Gastroesophageal sphincter (tissue), 4 donors: Measurements from ENCODE around the gene ACOXL. TPM values are rescaled to one million over a fixed set of nuclear protein-coding genes. Genes with fewer than 3 reads are reported as not detected.

Source experiments
- ATAC-seq: fragments of 150-250 bp; one replicate; pipeline ENCODE4 v1.9.1; 2016; ENCODE audit warnings: mild to moderate bottlenecking, moderate library complexity
- H3K27ac ChIP-seq, 4 donors: fragments of 200-600 bp; sonication (generic) in 3 of 4; 1 replicate in 3 of 4; 2 replicates in 1 of 4; pipeline ENCODE4 v1.5.1; 2016 to 2019
- H3K27me3 ChIP-seq: fragments of 200-600 bp; sonication (generic); one replicate; pipeline ENCODE4 v1.5.1; 2019
- H3K36me3 ChIP-seq, 2 donors: fragments of 200-600 bp; sonication (generic); one replicate each; pipeline ENCODE4 v1.5.1; 2019; ENCODE audit warnings: control low read depth in 1 of 2
- H3K4me1 ChIP-seq, 3 donors: fragments of 200-600 bp; sonication (generic); 1 replicate in 2 of 3; 2 replicates in 1 of 3; pipeline ENCODE4 v1.5.1; 2016 to 2019; ENCODE audit warnings: control low read depth in 2 of 3
- H3K4me3 ChIP-seq, 2 donors: fragments of 200-600 bp; sonication (generic); one replicate each; pipeline ENCODE4 v1.5.1; 2019; ENCODE audit warnings: mild to moderate bottlenecking in 1 of 2, moderate library complexity in 1 of 2
- H3K9me3 ChIP-seq, 3 donors: fragments of 200-600 bp; sonication (generic); one replicate each; pipeline ENCODE4 v1.5.1; 2017 to 2019; ENCODE audit warnings: control low read depth in 2 of 3
- EP300 ChIP-seq: sonication (generic); formaldehyde crosslinking; IDR thresholded peaks from one replicate; pipeline ENCODE4 v1.6.1; 2017; ENCODE audit warnings: antibody characterized with exemption, mild to moderate bottlenecking
- POLR2A ChIP-seq, 2 donors: fragments of 450-650 bp; IDR thresholded peaks; one replicate each; pipeline ENCODE4 v1.6.1; 2017; ENCODE audit warnings: antibody characterized with exemption in 2 of 2, mild to moderate bottlenecking in 2 of 2, moderate library complexity in 1 of 2
- POLR2AphosphoS5 ChIP-seq: sonication (generic); formaldehyde crosslinking; IDR thresholded peaks from one replicate; pipeline ENCODE4 v1.6.1; 2017; ENCODE audit warnings: antibody characterized with exemption
- WGBS, 2 donors: methylation state at CpG; one replicate each; pipeline ENCODE4 v1.1.5; 2018; ENCODE audit warnings: low coverage in 1 of 2; 5-methylcytosine and 5-hydroxymethylcytosine counted together
- total RNA-seq, 4 donors: library from RNA; depleted of rRNA; stranded (reverse); fragments of >200 nt; gene quantifications; one replicate each; pipeline ENCODE4 v1.1.0, GENCODE V29; 2016
- TF ChIP-seq, protein P1 (sequence below), 4 experiments: fragments of 200-600 bp in 2 of 4; fragments of 450-650 bp in 2 of 4; sonication (generic) in 1 of 4; IDR thresholded peaks; one replicate each; pipeline ENCODE4 v1.5.1; 2017 to 2019; ENCODE audit warnings: antibody characterized with exemption in 4 of 4, mild to moderate bottlenecking in 2 of 4, moderate library complexity in 2 of 4

Gene ACOXL
- total RNA-seq, 4 donors from 2014 or later, result not detected

DNA sequence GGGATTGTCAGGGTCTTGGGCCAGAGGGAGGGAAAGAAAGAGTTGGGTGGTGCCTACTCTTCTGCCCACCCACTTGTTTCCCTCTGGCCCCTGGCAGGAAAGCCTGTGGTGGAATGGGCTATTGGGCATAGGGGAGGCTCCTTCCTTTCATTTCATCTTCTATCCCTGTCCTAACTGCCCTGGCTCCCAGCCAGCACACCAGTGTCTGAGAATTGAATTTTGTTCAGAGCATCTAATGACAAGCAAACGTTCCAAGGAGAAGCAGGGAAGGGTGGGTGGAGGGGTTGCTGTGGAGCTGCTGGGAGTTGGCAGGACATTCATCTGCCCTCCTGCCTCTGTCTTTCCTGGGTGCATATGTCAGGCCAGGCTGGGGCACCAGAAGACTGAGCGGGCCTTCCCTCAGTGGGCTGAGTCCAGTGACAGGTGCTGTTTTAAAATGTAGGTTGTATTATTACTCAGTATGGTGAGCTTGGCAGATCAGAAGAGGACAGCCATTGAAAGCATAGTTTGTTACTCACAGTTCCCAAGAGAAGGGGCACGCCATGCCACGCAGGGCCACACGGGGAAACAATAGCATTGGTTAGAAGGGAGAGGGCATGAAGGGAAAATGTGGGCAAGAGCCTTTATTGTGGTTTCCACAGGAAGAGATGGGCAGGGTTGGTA lies 171.9 kb downstream of the ACOXL start:
- Histone ChIP-seq H3K27ac (no peak overlapping the region), H3K4me1 (no peaks in the 10 kb centered on the region), H3K27me3 (no peaks in the 10 kb centered on the region), H3K4me3 (no peak overlapping the region), H3K9me3 (no peaks in the 10 kb centered on the region), H3K36me3 (no peaks in the 10 kb centered on the region)
- TF ChIP-seq POLR2AphosphoS5, result no peak
- TF ChIP-seq EP300, result no peak
- TF ChIP-seq, protein P1, sequence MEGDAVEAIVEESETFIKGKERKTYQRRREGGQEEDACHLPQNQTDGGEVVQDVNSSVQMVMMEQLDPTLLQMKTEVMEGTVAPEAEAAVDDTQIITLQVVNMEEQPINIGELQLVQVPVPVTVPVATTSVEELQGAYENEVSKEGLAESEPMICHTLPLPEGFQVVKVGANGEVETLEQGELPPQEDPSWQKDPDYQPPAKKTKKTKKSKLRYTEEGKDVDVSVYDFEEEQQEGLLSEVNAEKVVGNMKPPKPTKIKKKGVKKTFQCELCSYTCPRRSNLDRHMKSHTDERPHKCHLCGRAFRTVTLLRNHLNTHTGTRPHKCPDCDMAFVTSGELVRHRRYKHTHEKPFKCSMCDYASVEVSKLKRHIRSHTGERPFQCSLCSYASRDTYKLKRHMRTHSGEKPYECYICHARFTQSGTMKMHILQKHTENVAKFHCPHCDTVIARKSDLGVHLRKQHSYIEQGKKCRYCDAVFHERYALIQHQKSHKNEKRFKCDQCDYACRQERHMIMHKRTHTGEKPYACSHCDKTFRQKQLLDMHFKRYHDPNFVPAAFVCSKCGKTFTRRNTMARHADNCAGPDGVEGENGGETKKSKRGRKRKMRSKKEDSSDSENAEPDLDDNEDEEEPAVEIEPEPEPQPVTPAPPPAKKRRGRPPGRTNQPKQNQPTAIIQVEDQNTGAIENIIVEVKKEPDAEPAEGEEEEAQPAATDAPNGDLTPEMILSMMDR (IDR thresholded peaks at IDR 0.05), result no peak
- TF ChIP-seq POLR2A (IDR thresholded peaks at IDR 0.05), result no peak
- ATAC-seq, result no peak
- WGBS, 2 donors, result 94 to 100% methylated on average over 3 to 4 of the region's 5 CpGs

DNA sequence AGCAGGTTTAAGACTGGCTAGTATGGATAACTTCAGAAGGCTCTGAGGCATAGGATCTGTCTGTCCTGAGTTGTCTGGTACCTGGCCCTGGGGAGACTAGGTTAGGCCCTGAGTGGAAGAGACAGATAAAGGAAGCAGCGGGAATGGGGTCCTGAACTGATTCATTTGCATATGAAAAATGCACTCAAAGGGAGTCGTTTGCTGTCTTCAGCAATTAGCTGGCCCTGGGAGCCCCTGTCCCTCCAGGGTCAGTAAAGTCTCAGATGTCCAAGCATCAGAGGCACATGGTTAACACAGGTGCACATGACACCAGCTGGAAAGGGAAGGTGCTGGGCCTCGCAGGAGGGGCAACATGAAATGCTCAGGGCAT lies 172.4 kb downstream of the ACOXL start:
- Histone ChIP-seq H3K4me1 (no peaks in the 10 kb centered on the region), H3K4me3 (no peak overlapping the region), H3K36me3 (no peaks in the 10 kb centered on the region), H3K27ac (no peak overlapping the region), H3K27me3 (no peaks in the 10 kb centered on the region), H3K9me3 (no peaks in the 10 kb centered on the region)
- 80% methylated on average over 1 of the region's 3 CpGs; no CpG with 5 or more reads in 1 of the 2 donors for WGBS, 2 donors
- TF ChIP-seq, protein P1 (IDR thresholded peaks at IDR 0.05), result no peak
- TF ChIP-seq POLR2A (IDR thresholded peaks at IDR 0.05) (no peak), POLR2AphosphoS5 (no peak), EP300 (no peak)
- ATAC-seq, result no peak

DNA sequence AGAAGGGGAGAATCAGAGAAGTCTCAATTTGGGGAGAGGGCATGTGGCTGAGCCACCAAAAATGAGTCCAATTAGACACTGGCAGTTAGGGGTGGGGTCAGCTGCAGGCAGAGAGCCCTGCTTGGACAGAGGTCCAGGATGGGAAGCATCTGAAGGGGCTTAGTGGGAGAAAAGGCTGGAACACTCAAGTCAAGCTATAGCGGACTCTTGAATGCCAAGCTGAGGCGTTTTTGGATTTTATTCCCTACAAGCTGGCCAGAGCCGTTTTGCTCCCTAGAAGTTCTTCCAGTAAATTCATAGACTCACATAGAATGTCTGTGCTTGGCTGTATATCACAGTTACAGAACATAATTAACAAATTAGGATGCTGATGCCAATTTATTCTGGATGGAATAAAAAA lies 172.8 kb downstream of the ACOXL start:
- no peaks in the 10 kb centered on the region for H3K9me3 ChIP-seq
- H3K27ac ChIP-seq, result no peak overlapping the region
- no peaks in the 10 kb centered on the region for H3K4me1 ChIP-seq
- TF ChIP-seq POLR2A (IDR thresholded peaks at IDR 0.05) (no peak), EP300 (no peak)
- TF ChIP-seq, protein P1 (IDR thresholded peaks at IDR 0.05), result no peak
- no peaks in the 10 kb centered on the region for H3K36me3 ChIP-seq
- no peak overlapping the region for H3K4me3 ChIP-seq
- 77 to 80% methylated on average over 3 of the region's 3 CpGs for WGBS, 2 donors
- H3K27me3 ChIP-seq, result no peaks in the 10 kb centered on the region
- no peak for ATAC-seq

DNA sequence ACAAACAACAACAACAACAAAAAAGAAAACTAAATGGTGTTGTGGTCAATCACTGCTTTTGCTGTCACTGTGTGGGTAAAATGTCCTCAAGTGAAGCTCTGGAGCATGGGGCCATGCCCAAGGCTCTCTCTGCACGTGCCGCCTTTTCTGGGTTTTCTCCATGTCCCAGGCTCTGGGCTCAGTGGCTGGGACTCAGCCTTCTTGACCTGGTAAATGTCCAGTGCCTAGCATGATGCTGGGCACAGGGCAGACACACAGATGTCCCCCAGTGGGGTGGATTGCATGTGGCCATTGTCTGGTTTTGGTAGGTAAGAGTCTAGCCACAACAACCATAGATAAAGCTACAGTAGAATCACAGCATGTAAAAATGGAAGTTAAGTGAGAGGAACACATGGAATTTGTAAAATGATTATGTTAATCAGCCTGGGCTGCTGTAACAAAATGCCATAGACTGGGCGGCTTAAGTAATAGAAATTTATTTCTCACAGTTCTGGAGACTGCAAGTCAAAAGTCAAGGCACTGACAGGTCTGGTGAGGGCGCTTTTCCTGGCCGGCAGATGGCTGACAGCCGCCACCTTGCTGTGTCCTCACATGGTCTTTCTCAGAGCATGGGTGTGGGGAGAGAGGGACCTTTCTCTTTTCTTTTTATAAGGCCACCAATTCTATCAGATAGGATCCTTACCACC lies 174.4 kb downstream of the ACOXL start:
- Histone ChIP-seq H3K36me3 (no peaks in the 10 kb centered on the region), H3K27ac (no peak overlapping the region), H3K27me3 (no peaks in the 10 kb centered on the region), H3K4me3 (no peak overlapping the region), H3K9me3 (peaks cover 0 to 9% (median 1%) of the 10 kb centered on the region in 3 donors), H3K4me1 (no peaks in the 10 kb centered on the region)
- no peak for ATAC-seq
- 91 to 92% methylated on average over 3 to 6 of the region's 6 CpGs for WGBS, 2 donors
- TF ChIP-seq EP300 (no peak), POLR2A (IDR thresholded peaks at IDR 0.05) (no peak), POLR2AphosphoS5 (no peak)
- TF ChIP-seq, protein P1 (IDR thresholded peaks at IDR 0.05), result no peak

DNA sequence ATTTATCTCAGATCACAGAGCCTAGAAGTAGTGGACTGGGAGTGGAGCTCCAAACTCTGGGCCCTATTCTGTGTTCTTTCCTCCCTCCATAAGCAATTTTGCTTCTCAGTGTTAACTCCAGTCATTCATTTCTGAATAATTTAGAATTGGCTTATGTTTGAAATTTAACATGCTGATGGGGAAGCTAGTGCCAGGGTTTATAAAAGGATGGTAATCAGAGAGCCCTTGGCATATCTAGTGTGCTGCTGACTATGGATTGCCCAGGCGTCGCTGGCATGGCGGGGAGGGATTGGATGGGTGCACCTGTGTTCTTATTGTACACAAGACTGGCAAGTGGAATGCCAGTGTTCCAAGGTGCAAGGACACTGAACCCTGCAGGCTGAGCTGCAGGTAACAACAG lies 177.1 kb downstream of the ACOXL start:
- ATAC-seq, result no peak
- no peaks in the 10 kb centered on the region for H3K36me3 ChIP-seq
- H3K27me3 ChIP-seq, result no peaks in the 10 kb centered on the region
- H3K4me3 ChIP-seq, result no peak overlapping the region
- WGBS, 2 donors, result 80 to 93% methylated on average over 1 to 3 of the region's 3 CpGs
- TF ChIP-seq POLR2AphosphoS5 (no peak), EP300 (no peak), POLR2A (IDR thresholded peaks at IDR 0.05) (no peak)
- TF ChIP-seq, protein P1 (IDR thresholded peaks at IDR 0.05), result no peak
- no peak overlapping the region for H3K27ac ChIP-seq
- peaks cover 0 to 16% (median 2%) of the 10 kb centered on the region in 3 donors for H3K9me3 ChIP-seq
- no peaks in the 10 kb centered on the region for H3K4me1 ChIP-seq
